Transverse colon (tissue), 4 donors: ENCODE data around the gene RTL10. TPM values are rescaled to one million over a fixed set of nuclear protein-coding genes. Genes with fewer than 3 reads are reported as not detected.
"Not testable (repeated sequence)": the region's sequence is repeated elsewhere in the genome, so short reads cannot be mapped to it uniquely, and the experiment has no call there.

Experiments
- DNase-seq: peaks from one replicate; pipeline ENCODE4 v3.0.0-alpha.2; 2019
- H3K27ac ChIP-seq, 4 donors: fragments of 200-600 bp; sonication (generic); 2 replicates each; pipeline ENCODE4 v1.5.1; 2016 to 2018; ENCODE audit warnings: inconsistent platforms in 4 of 4
- H3K27me3 ChIP-seq: fragments of 200-600 bp; sonication (generic); 2 replicates; pipeline ENCODE4 v1.5.1; 2017; ENCODE audit warnings: inconsistent platforms
- H3K36me3 ChIP-seq, 4 donors: fragments of 200-600 bp; sonication (generic); 2 replicates each; pipeline ENCODE4 v1.5.1; 2017 to 2019; ENCODE audit warnings: inconsistent platforms in 4 of 4
- H3K4me1 ChIP-seq, 4 donors: fragments of 200-600 bp; sonication (generic); 2 replicates each; pipeline ENCODE4 v1.5.1; 2017 to 2020; ENCODE audit warnings: inconsistent platforms in 4 of 4
- H3K4me3 ChIP-seq, 4 donors: fragments of 200-600 bp; sonication (generic); 1 replicate in 1 of 4; 2 replicates in 3 of 4; pipeline versions ENCODE4 v1.5.1 to v1.6.1; 2017 to 2019; ENCODE audit warnings: inconsistent platforms in 4 of 4
- H3K9me3 ChIP-seq, 2 donors: fragments of 200-600 bp; sonication (generic); 2 replicates each; pipeline ENCODE4 v1.5.1; 2017 to 2019; ENCODE audit warnings: inconsistent platforms in 2 of 2
- EP300 ChIP-seq: sonication (generic); formaldehyde crosslinking; IDR thresholded peaks from one replicate; pipeline ENCODE4 v1.6.1; 2017; ENCODE audit warnings: antibody characterized with exemption, low read depth
- POLR2A ChIP-seq: fragments of 450-650 bp; IDR thresholded peaks from one replicate; pipeline ENCODE4 v1.6.1; 2016; ENCODE audit warnings: antibody characterized with exemption, mild to moderate bottlenecking, moderate library complexity
- POLR2AphosphoS5 ChIP-seq, 3 donors: sonication (generic); formaldehyde crosslinking; IDR thresholded peaks; one replicate each; pipeline ENCODE4 v1.6.1; 2016; ENCODE audit warnings: antibody characterized with exemption in 3 of 3
- WGBS, 2 donors: methylation state at CpG; one replicate each; pipeline ENCODE4 v1.1.5; 2018; ENCODE audit warnings: low coverage in 1 of 2; 5-methylcytosine and 5-hydroxymethylcytosine counted together
- in situ Hi-C, 4 donors: fragments of 200-750 bp; cut with MboI; loops; one replicate each; pipeline versions ENCODE4 v1.15.0 to v1.15.1; 2017; ENCODE audit warnings: low sequenced_read_pairs in 3 of 4, low pct_ligation_motif_present in 1 of 4, low pct_unique_long_range_greater_than_20kb in 1 of 4
- intact Hi-C: fragments of 100-400 bp; cut with DNase I; formaldehyde crosslinking; loops from one replicate; pipeline ENCODE4 v1.15.1; 2023; ENCODE audit warnings: low total_unique reads
- total RNA-seq, 4 donors: library from RNA; depleted of rRNA; stranded (reverse); fragments of >200 nt; gene quantifications; one replicate each; pipeline ENCODE4 v1.1.0, GENCODE V29; 2016
- TF ChIP-seq, protein P1 (sequence below), 5 experiments: fragments of 200-600 bp in 3 of 5; fragments of 450-650 bp in 2 of 5; sonication (generic) in 3 of 5; IDR thresholded peaks; 1 replicate in 2 of 5; 2 replicates in 3 of 5; pipeline ENCODE4 v1.5.1; 2016 to 2017; ENCODE audit warnings: antibody characterized with exemption in 5 of 5, inconsistent platforms in 3 of 5, mild to moderate bottlenecking in 2 of 5, moderate library complexity in 1 of 5

The RTL10 gene
- total RNA-seq, 4 donors from 2014 or later, result 7.1 to 16.8 (median 7.8) TPM

DNA sequence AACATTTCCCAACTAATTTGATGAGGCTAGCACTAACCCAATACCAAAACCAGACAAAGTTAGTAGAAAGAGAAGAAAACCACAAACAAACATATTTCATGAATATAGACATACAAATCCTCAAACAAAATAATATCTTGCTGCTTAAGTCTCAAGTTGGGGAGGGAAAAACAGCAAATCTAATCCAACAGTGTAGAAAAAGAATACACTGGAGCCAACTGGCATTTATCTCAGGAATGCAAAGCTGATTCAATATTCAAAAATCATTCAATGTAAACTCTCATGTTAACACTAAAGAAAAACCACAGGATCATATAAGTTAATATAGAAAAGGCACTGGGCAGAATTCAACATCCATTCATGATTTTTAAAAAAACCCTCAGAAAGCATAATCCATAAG is 18.2 kb downstream of the RTL10 start:
- H3K36me3 ChIP-seq, result no peaks in the 10 kb centered on the region
- DNase-seq, result no peak
- no peak overlapping the region for H3K27ac ChIP-seq
- H3K9me3 ChIP-seq, result no peaks in the 10 kb centered on the region
- no peaks in the 10 kb centered on the region for H3K27me3 ChIP-seq
- in situ Hi-C loops, result no loop called here
- H3K4me3 ChIP-seq, result no peak overlapping the region
- intact Hi-C loops, result no loop called here
- no peak for TF ChIP-seq EP300
- no peak for TF ChIP-seq POLR2A
- TF ChIP-seq, protein P1, sequence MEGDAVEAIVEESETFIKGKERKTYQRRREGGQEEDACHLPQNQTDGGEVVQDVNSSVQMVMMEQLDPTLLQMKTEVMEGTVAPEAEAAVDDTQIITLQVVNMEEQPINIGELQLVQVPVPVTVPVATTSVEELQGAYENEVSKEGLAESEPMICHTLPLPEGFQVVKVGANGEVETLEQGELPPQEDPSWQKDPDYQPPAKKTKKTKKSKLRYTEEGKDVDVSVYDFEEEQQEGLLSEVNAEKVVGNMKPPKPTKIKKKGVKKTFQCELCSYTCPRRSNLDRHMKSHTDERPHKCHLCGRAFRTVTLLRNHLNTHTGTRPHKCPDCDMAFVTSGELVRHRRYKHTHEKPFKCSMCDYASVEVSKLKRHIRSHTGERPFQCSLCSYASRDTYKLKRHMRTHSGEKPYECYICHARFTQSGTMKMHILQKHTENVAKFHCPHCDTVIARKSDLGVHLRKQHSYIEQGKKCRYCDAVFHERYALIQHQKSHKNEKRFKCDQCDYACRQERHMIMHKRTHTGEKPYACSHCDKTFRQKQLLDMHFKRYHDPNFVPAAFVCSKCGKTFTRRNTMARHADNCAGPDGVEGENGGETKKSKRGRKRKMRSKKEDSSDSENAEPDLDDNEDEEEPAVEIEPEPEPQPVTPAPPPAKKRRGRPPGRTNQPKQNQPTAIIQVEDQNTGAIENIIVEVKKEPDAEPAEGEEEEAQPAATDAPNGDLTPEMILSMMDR (IDR thresholded peaks at IDR 0.05), result no peak
- TF ChIP-seq POLR2AphosphoS5 (IDR thresholded peaks at IDR 0.05), result no peak
- no peaks in the 10 kb centered on the region for H3K4me1 ChIP-seq

DNA sequence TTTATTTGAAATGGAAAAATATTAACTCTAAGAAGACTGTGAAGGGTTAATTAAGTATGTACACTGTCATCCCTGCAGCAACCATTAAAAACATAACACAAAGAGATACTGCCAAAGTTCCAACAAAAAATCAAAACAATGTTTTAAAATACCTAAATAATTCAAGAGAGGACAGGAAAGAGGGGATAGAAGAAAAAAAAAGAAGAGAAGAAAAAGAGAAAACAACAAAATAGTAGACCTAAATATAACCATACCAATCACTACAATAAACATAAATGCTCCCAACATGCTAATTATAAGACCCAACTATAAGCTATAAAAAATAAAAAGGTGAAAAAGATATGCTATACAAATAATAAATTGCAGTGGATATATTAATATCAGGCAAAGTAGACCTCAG is 20.1 kb downstream of the RTL10 start:
- Histone ChIP-seq H3K27ac (no peak overlapping the region), H3K36me3 (no peaks in the 10 kb centered on the region), H3K4me1 (no peaks in the 10 kb centered on the region), H3K4me3 (no peak overlapping the region), H3K9me3 (no peaks in the 10 kb centered on the region), H3K27me3 (no peaks in the 10 kb centered on the region)
- in situ Hi-C loops, result no loop called here
- intact Hi-C loops, result no loop called here
- no peak for DNase-seq
- TF ChIP-seq EP300 (no peak), POLR2AphosphoS5 (IDR thresholded peaks at IDR 0.05) (no peak), POLR2A (no peak)
- TF ChIP-seq, protein P1 (IDR thresholded peaks at IDR 0.05), result no peak

DNA sequence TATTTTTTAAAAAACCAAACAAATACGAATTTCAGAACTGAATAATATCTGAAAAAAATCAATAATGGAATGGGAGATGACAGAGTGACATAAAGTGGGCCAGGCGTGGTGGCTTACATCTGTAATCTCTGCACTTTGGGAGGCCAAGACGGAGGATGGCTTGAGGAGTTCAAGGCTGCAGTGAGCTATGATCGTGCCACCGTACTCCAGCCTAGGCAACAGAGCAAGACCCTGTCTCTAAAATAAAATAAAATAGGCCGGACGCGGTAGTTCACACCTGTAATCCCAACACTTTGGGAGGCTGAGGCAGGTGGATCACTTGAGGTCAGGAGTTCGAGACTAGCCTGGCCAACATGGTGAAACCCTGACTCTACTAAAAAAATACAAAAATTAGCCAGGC is 21.3 kb downstream of the RTL10 start:
- H3K4me1 ChIP-seq, H3K27me3 ChIP-seq, in situ Hi-C loops, H3K27ac ChIP-seq, DNase-seq, H3K9me3 ChIP-seq, H3K36me3 ChIP-seq, intact Hi-C loops, H3K4me3 ChIP-seq: not testable (repeated sequence)
- WGBS, 2 donors, result 87 to 91% methylated on average over 3 to 9 of the region's 9 CpGs

DNA sequence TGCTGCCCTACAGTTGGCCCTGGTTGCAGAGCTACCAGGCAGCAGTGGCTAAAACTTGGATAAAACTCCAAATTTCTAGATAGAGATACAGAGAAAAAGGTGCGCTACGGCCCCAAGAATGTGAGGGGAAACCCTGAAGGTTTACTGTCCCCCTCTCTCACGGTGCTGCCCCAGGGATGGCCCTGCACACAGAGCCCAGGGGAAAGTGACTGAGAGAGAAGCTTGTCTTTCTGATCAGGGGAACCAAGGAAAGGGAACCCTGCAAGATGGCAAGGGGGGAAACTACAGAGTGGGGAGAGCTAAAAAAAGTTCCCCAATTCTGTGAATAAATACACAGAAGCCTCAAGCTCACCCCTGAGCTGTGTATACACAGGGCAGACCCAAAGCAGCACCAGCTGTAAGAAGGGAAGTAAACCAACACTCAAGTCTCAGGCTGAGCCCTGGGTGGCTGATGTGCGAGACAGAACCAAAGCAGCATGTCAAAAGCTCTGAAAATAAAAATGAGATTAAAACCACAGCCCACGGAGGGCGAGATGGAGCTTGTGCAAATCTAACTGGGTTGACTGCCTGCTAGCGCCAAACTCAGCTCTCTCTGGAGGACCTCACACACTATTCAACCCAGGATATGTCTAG is 22.1 kb downstream of the RTL10 start:
- DNase-seq, result no peak
- Histone ChIP-seq H3K27me3 (no peaks in the 10 kb centered on the region), H3K4me3 (no peak overlapping the region), H3K36me3 (no peaks in the 10 kb centered on the region), H3K9me3 (no peaks in the 10 kb centered on the region), H3K27ac (no peak overlapping the region), H3K4me1 (no peaks in the 10 kb centered on the region)
- in situ Hi-C loops, result no loop called here
- WGBS, 2 donors, result 83 to 87% methylated on average over 7 of the region's 7 CpGs
- no peak for TF ChIP-seq POLR2AphosphoS5 (IDR thresholded peaks at IDR 0.05)
- intact Hi-C loops, result no loop called here

DNA sequence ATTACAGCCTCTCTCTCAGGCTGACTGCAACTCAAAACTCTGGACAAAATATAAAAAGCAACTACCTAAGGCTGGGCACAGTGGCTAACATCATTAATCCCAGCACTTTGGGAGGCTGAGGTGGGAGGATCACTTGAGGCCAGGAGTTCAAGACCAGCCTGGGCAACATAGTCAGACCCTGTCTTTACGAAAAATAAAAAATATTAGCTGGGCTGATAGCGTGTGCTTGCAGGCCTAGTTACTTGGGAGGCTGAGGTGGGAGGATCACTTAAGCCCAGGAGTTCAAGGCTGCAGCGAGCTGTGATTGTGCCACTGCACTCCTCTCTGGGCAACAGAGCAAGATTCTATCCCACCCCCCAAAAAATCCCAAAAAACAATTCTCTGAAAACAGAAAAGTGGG is 22.7 kb downstream of the RTL10 start:
- 82% methylated on average over 3 of the region's 3 CpGs; no CpG with 5 or more reads in 1 of the 2 donors for WGBS, 2 donors
- H3K4me3 ChIP-seq, intact Hi-C loops, H3K27ac ChIP-seq, H3K36me3 ChIP-seq, H3K9me3 ChIP-seq, H3K27me3 ChIP-seq, in situ Hi-C loops, H3K4me1 ChIP-seq, DNase-seq: not testable (repeated sequence)

DNA sequence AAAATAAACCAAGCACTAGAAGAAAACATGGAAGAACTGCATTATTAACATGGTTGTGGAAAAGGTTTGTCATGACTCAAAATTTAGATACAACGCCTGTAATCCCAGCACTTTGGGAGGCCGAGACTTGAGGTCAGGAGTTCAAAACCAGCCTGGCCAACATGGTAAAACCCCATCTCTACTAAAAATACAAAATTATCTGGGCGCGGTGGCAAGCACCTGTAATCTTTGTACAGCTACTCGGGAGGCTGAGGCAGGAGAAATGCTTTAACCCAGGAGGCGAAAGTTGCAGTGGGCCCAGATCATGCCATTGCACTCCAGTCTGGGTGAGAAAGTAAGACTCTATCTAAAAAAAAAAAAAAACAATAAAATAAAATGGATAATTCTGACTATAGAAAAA is 23.7 kb downstream of the RTL10 start:
- in situ Hi-C loops (no loop called here), intact Hi-C loops (no loop called here)
- H3K9me3 ChIP-seq, result no peaks in the 10 kb centered on the region
- no peak overlapping the region for H3K27ac ChIP-seq
- no peak overlapping the region for H3K4me3 ChIP-seq
- no peaks in the 10 kb centered on the region for H3K4me1 ChIP-seq
- no peak for DNase-seq
- H3K36me3 ChIP-seq, result no peaks in the 10 kb centered on the region
- no peaks in the 10 kb centered on the region for H3K27me3 ChIP-seq
- TF ChIP-seq, protein P1 (IDR thresholded peaks at IDR 0.05), result no peak
- TF ChIP-seq POLR2AphosphoS5 (IDR thresholded peaks at IDR 0.05) (no peak), EP300 (no peak), POLR2A (no peak)
- WGBS, 2 donors, result 88 to 93% methylated on average over 6 of the region's 6 CpGs
